ENCODE results near the gene EVA1C. TPM values are rescaled to one million over a fixed set of nuclear protein-coding genes. Genes with fewer than 3 reads are reported as not detected.
A peak's percentile ranks its signal among the peaks of the same experiment; 100 is the strongest.
"Not testable (repeated sequence)": the region's sequence is repeated elsewhere in the genome, so short reads cannot be mapped to it uniquely, and the experiment has no call there.

The EVA1C gene
- total and polyA plus RNA-seq, 2 donors from 2014 or later: 13.8 to 63.4 TPM

GRCh38 chr21:32496568-32496967 is 84.1 kb downstream of the EVA1C start:
- Histone ChIP-seq H3K4me3 (ENCODE audit: low read length in 3 of 3) (no peak overlapping the region), H3K36me3 (ENCODE audit: control insufficient read depth in 2 of 3, insufficient read depth in 3 of 3, low read length in 3 of 3) (no peaks in the 10 kb centered on the region), H3K4me1 (ENCODE audit: control insufficient read depth in 2 of 3, insufficient read depth in 2 of 3, low read depth in 1 of 3, low read length in 3 of 3) (peaks cover 0 to 2% (median 0%) of the 10 kb centered on the region in 3 donors), H3K9ac (ENCODE audit: low read length in 3 of 3) (no peak overlapping the region), H3K27ac (ENCODE audit: low read depth in 2 of 2, low read length in 2 of 2) (no peak overlapping the region), H3K9me3 (ENCODE audit: control insufficient read depth in 2 of 3, insufficient read depth in 1 of 3, low read length in 3 of 3) (no peaks in the 10 kb centered on the region), H3K27me3 (ENCODE audit: control insufficient read depth, insufficient read depth, low read length) (no peaks in the 10 kb centered on the region)
- intact Hi-C loops (cut with DNase I): no loop called here
- FAIRE-seq (no peak), DNase-seq (peak in 1 of 5 donors; percentile 7)
- TF ChIP-seq, protein P1, sequence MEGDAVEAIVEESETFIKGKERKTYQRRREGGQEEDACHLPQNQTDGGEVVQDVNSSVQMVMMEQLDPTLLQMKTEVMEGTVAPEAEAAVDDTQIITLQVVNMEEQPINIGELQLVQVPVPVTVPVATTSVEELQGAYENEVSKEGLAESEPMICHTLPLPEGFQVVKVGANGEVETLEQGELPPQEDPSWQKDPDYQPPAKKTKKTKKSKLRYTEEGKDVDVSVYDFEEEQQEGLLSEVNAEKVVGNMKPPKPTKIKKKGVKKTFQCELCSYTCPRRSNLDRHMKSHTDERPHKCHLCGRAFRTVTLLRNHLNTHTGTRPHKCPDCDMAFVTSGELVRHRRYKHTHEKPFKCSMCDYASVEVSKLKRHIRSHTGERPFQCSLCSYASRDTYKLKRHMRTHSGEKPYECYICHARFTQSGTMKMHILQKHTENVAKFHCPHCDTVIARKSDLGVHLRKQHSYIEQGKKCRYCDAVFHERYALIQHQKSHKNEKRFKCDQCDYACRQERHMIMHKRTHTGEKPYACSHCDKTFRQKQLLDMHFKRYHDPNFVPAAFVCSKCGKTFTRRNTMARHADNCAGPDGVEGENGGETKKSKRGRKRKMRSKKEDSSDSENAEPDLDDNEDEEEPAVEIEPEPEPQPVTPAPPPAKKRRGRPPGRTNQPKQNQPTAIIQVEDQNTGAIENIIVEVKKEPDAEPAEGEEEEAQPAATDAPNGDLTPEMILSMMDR (IDR thresholded peaks at IDR 0.05; ENCODE audit: borderline replicate concordance, extremely low read depth, insufficient read depth): no peak

- Histone ChIP-seq H3K4me3 (ENCODE audit: low read length in 3 of 3) (no peak overlapping the region), H3K36me3 (ENCODE audit: control insufficient read depth in 2 of 3, insufficient read depth in 3 of 3, low read length in 3 of 3) (no peaks in the 10 kb centered on the region), H3K27ac (ENCODE audit: low read depth in 2 of 2, low read length in 2 of 2) (no peak overlapping the region), H3K4me1 (ENCODE audit: control insufficient read depth in 2 of 3, insufficient read depth in 2 of 3, low read depth in 1 of 3, low read length in 3 of 3) (peaks cover 0 to 2% (median 0%) of the 10 kb centered on the region in 3 donors), H3K9me3 (ENCODE audit: control insufficient read depth in 2 of 3, insufficient read depth in 1 of 3, low read length in 3 of 3) (no peaks in the 10 kb centered on the region), H3K27me3 (ENCODE audit: control insufficient read depth, insufficient read depth, low read length) (no peaks in the 10 kb centered on the region), H3K9ac (ENCODE audit: low read length in 3 of 3) (no peak overlapping the region)
- FAIRE-seq (no peak), DNase-seq (peak in 4 of 5 donors; percentile 17 to 65 (median 22))
- TF ChIP-seq, protein P1 (IDR thresholded peaks at IDR 0.05; ENCODE audit: borderline replicate concordance, extremely low read depth, insufficient read depth): no peak
- intact Hi-C loops (cut with DNase I): no loop called here
Measured at GRCh38 chr21:32499249-32500055, 86.9 kb downstream of the EVA1C start.

GRCh38 chr21:32503641-32504040 is 91.1 kb downstream of the EVA1C start:
- not testable (repeated sequence) for FAIRE-seq

GRCh38 chr21:32505767-32506166 is 93.3 kb downstream of the EVA1C start:
- FAIRE-seq; DNase-seq; H3K4me3 ChIP-seq (ENCODE audit: low read length in 3 of 3); H3K27me3 ChIP-seq (ENCODE audit: control insufficient read depth, insufficient read depth, low read length); H3K27ac ChIP-seq (ENCODE audit: low read depth in 2 of 2, low read length in 2 of 2); H3K4me1 ChIP-seq (ENCODE audit: control insufficient read depth in 2 of 3, insufficient read depth in 2 of 3, low read depth in 1 of 3, low read length in 3 of 3); H3K9ac ChIP-seq (ENCODE audit: low read length in 3 of 3); H3K36me3 ChIP-seq (ENCODE audit: control insufficient read depth in 2 of 3, insufficient read depth in 3 of 3, low read length in 3 of 3); intact Hi-C loops (cut with DNase I); H3K9me3 ChIP-seq (ENCODE audit: control insufficient read depth in 2 of 3, insufficient read depth in 1 of 3, low read length in 3 of 3): not testable (repeated sequence)

More at GRCh38 chr21:32503641-32504040, 91.1 kb downstream of the EVA1C start:
- H3K27me3 ChIP-seq (ENCODE audit: control insufficient read depth, insufficient read depth, low read length); H3K9me3 ChIP-seq (ENCODE audit: control insufficient read depth in 2 of 3, insufficient read depth in 1 of 3, low read length in 3 of 3); H3K9ac ChIP-seq (ENCODE audit: low read length in 3 of 3); H3K36me3 ChIP-seq (ENCODE audit: control insufficient read depth in 2 of 3, insufficient read depth in 3 of 3, low read length in 3 of 3); DNase-seq; H3K4me1 ChIP-seq (ENCODE audit: control insufficient read depth in 2 of 3, insufficient read depth in 2 of 3, low read depth in 1 of 3, low read length in 3 of 3); intact Hi-C loops (cut with DNase I); H3K4me3 ChIP-seq (ENCODE audit: low read length in 3 of 3); H3K27ac ChIP-seq (ENCODE audit: low read depth in 2 of 2, low read length in 2 of 2): not testable (repeated sequence)

DNA sequence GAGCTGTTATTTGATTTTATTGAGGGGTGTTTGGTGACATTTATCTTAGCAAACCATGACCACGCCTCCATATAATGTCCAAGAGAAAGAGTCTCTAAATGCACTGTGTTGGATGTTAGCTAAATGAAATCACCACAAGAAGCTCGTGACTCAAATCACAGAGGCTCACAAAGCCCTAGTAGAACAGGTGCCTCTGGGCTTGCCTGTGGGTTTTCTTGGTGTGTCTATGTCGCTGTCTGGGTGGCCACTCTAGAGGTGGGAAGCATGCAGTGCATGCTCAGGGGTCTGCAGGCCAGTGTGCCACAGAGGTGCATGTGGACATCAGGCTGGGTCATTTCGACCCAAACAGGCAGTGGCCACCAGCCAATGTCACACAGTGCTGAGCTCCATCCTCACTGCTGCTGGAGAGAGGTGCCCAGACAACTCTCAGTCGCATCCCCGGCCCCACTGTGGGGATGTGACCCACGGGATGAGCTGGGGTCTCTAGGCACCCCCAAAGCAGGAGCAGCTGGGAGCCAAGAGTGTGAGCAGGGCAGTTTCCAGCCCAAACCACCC is 94.0 kb downstream of the EVA1C start:
- H3K27ac ChIP-seq (ENCODE audit: low read depth in 2 of 2, low read length in 2 of 2); H3K36me3 ChIP-seq (ENCODE audit: control insufficient read depth in 2 of 3, insufficient read depth in 3 of 3, low read length in 3 of 3); H3K9me3 ChIP-seq (ENCODE audit: control insufficient read depth in 2 of 3, insufficient read depth in 1 of 3, low read length in 3 of 3); H3K4me3 ChIP-seq (ENCODE audit: low read length in 3 of 3); H3K4me1 ChIP-seq (ENCODE audit: control insufficient read depth in 2 of 3, insufficient read depth in 2 of 3, low read depth in 1 of 3, low read length in 3 of 3); FAIRE-seq; H3K27me3 ChIP-seq (ENCODE audit: control insufficient read depth, insufficient read depth, low read length); intact Hi-C loops (cut with DNase I); H3K9ac ChIP-seq (ENCODE audit: low read length in 3 of 3): not testable (repeated sequence)
- DNase-seq: peak in 1 of 5 donors; percentile 36
